Stimulated activated CD4-positive, alpha-beta T cell treated with anti-CD3 and anti-CD28 coated beads, Interleukin-4, amount 100 ng/mL, for 4 hours (primary cell): ENCODE measurements around the gene TPSB2.
"Not testable (repeated sequence)": the region's sequence is repeated elsewhere in the genome, so short reads cannot be mapped to it uniquely, and the experiment has no call there.

Experiments used
- DNase-seq, 2 experiments: peaks; one replicate each; pipeline ENCODE4 v3.0.0-alpha.2; 2020

TPSB2 gene

DNA sequence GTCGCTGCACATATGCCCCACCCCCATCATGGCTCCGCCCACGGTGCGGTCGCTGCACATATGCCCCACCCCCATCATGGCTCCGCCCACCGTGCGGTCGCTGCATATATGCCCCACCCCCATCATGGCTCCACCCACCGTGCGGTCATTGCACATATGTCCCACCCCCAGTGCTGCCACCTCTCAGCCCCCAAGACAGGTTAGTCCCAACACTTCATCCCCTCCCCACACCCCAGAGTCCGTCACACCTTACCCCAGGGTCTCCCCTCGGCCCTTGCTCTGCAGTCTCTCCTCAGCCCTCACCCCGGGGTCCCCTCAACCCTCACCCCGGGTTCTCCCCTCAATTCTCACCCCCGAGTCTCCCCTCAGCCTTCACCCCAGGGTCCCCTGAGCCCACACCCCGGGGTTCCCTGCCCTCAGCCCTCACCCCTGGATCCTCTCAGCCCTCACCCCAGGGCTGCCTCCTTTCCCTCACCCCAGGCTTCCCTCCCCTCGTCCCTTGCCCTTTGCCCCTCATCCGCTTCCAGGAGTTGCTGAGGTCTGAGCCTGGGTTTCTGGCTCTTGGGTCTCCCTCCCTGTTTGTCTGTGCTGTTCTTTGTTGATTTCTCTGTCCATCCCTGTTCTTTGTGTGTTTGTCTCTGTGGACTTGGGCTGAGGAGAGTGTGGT is 30.5 kb downstream of the TPSB2 start:
- DNase-seq = no peak

DNA sequence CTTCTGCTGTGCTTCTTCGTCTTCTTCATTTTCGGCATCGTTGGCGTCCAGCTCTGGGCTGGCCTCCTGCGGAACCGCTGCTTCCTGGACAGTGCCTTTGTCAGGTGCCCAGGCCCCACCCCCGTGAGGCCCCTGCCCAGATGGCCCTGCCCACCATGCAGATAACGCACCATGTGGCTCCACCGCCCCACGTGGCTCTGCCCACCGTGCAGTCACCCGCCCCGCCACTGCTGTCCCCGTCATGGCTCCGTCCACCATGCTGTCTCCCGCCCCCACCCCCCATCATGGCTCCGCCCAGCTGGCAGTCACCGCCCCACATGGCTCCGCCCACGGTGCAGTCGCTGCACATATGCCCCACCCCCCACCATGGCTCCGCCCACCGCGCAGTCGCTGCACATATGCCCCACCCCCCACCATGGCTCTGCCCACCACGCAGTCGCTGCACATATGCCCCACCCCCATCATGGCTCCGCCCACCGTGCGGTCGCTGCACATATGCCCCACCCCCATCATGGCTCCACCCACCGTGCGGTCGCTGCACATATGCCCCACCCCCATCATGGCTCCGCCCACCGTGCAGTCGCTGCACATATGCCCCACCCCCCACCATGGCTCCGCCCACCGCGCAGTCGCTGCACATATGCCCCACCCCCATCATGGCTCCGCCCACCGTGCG is 31.2 kb downstream of the TPSB2 start:
- not testable (repeated sequence) for DNase-seq

DNA sequence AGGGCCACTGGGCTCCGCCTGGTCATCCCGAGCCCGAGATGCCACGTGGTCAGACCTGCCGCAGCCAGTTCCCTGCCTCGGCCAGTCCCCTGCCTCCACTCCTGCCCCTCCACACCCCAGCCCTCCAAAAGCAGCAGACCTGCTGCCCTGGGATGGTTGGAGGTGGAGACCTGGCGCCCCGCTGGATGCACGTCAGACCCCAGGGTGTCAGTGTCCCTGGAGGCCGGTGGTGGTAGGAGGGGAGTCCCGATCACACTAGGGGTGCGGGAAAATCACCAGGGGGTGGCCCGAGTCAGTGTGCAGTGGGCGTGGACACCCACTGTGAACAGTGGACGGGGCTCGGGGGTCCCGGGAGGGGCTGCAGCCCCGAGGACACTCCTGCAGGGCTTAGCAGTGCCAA is 31.8 kb downstream of the TPSB2 start:
- DNase-seq = no peak

DNA sequence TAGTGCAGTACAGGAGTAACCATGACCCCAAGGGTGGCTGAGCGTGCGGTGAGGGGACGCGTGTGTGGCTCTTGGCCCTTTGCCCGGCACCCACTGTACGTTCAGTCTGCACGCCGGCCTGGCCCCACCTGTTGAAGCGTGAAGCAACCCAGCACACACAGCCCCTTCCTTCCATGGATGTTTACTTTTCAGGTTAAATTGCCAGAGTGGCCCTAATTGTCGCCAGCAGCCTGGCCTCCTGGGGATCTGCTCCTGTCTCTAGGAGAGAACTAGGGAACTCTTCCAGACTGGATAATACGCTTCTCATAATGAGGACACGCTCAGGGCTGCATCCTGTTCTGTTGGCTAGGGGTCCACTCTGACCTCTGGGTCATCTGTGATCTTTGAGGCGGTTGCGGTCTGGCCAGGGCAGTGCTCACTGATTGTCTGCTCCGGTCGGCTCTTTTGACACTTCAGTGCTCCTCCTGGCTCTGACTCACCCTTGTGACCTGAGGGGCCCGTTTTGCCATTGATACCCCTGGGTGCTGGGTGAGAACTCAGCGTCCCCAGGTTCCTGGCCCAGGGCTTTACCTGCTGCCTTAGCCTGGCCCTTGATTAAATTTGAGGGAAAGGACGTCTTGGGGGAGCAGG is 32.6 kb downstream of the TPSB2 start:
- DNase-seq = no peak

DNA sequence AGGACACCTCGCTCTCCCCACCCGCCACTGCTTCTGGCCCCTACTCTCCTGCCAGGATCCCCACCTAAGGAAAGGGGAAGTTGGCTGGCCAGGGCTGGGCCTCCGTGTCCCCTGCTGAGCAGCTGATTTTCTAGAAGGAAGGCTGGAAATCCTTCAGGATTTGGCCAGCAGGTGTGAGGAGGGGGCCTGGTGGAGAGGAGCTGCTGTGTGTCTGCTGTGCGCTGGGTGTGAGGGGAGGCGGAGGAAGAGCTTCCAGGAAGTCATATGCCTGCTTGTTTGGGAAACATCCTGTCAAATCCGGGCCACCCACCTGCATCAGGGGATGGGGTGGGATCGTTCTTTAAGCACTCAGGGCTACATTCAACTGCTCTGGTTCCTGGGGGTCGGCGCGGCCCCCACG is 33.5 kb downstream of the TPSB2 start:
- no peak for DNase-seq

DNA sequence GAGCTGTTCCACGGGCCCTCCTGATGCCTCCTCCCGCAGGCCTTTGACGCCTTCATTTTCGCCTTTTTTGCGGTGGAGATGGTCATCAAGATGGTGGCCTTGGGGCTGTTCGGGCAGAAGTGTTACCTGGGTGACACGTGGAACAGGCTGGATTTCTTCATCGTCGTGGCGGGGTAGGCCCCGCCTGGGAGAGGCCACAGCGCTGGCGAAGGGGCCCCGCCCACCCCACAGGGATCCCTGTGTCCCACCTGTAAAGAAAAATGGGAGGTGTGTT is 34.7 kb downstream of the TPSB2 start:
- no peak for DNase-seq

DNA sequence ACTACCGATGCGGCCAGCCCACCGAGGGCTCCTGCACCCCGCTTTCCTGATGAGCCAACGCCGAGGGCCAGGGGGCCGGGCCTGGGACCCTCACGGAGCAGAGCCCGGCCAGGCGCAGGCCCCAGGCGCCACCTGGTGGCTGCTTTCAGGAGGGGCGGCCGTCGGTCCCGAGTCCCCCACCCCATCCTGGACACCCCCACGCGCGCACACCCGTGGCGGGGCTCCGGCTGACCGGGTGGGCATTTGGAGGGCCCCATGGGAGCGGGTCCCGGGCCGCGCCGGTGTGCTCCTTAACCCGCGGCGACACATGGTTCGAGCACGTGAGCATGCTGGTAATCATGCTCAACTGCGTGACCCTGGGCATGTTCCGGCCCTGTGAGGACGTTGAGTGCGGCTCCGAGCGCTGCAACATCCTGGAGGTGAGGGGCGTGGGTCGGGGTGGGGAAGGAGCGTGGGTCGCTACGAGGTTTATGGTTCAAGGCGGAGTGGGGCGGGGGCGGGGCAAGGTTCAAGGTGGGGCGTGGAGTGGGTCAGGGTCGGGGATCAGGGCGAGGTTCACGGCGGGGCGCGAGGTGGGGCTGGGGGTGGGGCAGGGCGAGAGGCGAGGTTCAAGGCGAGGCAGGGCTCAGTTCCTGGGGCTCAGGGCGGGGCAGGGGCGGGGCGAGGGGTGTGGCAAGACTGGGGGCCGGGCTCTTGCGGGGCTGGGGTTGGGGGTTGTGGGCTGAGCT is 35.2 kb downstream of the TPSB2 start:
- DNase-seq = peak in 1 of 2 experiments; percentile 36

DNA sequence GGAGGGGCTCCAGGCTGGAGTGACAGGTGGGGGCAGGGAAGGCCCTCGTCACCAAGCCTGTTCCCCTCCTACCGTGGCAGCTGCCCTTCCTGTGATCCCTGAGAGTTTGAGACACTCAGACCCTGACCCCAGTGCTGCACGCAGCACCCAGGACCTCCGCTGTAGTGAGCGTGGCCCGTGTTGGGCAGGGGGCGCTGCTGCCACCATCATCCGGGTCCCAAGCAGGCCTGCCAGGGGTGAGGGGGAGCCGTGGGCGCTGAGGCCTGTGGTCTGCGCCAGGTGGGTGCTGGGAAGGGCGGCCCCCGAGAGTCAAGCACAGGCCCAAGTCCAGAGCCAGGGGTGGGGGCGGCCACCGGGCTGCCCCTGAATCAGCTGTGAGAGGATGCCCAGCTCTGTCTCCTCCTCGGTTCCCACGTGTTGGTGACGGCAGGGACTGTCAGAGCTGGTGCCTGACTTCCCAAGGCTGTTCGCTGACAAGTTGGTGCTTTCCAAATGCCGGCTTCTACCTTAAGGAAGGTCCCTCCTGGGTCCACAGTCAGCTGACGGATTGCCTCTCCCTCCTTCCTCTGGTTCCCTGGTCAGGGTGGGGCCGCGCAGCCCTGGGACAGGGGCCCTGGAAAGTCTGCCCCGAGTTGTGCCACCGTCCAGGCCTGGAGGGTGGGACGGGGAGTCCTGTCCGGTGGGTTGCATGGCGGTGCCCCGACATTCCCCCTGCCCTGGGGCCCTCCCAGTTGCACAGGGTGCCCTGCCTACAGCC is 36.0 kb downstream of the TPSB2 start:
- DNase-seq = no peak

DNA sequence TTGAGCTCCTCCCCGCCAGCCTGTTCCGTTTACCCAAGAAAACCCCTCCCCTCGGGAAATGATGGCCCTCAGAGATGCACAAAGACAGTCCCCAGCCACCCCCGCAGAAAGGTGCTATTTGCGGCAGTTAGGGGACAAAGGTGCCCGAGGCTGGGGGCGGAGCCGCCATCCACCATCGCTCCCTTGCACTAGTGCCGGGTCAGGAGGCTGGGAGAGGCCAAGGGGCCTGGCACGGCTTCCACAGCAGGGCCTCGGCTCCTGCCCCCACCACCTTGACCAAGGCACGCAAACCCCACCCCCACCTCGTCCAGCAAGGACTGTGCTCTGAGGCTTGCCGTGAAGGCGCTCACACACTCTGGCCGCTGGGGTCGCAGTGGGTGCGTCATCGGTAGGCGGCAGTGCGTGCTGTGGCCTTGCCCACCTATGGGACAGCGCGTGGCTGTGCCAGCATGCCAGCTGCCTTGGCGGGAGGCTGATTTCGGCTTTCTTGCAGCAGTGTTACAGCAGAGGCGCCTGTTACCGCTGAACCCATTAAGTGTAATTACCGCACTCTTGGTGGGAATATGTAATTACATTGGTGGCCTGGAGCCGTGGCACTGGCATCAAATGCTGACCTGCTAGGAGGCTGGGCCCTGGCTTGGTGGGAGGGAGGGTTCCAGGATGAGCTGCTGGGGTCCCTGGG is 36.7 kb downstream of the TPSB2 start:
- no peak for DNase-seq

DNA sequence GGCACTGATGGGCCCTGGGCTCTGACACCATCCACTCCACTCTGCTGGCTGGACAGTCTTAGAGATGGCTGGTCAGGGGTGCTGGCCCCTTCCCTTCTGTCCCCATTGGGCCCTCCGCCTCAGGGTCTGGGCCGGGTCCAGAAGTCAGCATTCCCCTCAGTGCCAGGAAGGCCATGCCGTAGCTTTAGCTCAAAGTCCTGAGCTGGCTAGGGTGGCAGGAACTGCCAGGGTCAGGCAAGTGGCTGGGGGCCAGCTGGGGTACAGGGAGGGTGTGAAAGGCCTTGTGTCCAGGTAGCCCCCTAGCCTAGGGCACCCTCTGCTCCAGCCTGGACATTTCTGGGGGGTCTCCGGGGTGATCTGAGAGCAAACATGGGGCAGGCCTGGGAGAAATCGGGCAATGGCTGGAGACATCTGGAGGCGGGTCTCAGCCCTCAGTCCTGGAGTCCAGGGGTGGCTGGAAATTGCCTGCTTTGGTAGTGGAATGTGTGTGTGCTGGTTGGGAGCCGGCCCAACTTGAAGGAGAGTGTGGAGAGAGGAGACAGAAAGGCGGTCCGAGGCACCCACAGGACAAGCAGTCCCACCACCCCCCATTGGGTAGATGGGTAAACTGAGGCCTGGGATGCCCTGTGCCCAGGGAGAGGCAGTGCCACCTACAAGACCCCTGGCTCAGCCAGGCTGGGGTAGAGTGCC is 37.5 kb downstream of the TPSB2 start:
- no peak for DNase-seq

DNA sequence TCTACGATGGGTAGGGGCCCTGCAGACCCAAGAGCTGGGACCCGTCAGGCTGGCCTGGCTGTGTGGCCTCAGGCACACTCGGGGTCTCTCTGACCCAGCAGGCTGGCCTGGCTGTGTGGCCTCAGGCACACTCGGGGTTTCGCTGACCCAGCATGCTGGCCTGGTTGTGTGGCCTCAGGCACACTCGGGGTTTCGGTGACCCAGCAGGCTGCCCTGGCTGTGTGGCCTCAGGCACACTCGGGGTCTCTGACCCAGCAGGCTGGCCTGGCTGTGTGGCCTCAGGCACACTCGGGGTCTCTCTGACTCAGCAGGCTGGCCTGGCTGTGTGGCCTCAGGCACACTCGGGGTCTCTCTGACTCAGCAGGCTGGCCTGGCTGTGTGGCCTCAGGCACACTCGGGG is 39.2 kb downstream of the TPSB2 start:
- DNase-seq = not testable (repeated sequence)

DNA sequence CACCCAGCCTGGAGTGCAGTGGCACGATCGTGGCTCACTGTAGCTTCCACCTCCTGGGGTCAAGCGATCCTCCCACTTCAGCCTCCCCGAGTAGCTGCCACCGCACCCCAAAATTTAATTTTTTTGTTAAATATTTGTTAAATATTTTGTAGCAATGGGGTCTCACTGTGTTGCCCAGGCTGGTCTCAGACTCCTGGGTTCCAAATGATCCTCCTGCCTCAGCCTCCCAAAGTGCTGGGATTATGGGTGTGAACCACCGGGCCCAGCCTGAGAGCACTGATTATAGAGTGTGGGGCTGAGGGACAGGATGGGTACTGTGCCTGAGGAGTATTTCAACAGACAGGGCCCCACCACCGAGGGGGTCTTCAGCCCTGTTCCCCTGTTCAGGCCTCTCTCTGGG is 40.5 kb downstream of the TPSB2 start:
- DNase-seq = no peak

DNA sequence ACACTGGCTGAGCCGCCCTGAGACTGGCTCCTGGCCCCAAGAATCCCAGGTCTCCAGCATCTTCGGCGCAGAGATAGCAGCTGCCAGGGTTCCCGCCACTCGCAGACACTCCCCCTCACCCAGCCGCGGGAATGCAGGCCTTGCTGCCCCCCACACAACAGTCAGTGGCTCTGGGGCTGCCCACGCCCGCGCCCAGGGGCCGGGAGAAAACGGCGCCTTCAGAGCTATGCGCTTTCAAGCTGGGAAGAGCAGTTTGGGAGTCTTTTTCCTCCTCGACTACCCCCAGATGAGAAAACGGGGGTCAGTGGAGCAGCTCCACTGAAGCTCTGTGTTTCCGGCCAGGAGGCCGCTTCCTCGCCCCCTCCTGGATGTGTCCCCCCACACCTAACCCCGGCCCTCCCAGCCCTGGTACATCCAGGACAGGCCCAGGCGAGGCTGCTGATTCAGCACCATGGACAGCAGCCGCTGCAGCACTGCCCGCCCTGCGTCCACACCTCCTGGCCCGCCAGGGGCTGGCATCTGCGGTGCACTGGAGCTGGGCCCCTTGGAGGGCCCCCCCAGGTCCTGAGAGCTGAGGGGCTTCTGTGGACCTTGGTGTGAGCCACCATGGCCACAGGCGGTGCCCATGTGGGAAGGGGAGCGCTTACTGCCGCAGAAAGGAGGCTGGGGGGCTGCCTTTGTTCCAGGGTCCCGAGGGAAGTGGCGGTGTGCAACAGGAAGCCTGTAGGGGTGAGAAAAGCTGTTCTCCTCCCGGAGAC is 41.4 kb downstream of the TPSB2 start:
- DNase-seq = peak in 1 of 2 experiments; percentile 45

DNA sequence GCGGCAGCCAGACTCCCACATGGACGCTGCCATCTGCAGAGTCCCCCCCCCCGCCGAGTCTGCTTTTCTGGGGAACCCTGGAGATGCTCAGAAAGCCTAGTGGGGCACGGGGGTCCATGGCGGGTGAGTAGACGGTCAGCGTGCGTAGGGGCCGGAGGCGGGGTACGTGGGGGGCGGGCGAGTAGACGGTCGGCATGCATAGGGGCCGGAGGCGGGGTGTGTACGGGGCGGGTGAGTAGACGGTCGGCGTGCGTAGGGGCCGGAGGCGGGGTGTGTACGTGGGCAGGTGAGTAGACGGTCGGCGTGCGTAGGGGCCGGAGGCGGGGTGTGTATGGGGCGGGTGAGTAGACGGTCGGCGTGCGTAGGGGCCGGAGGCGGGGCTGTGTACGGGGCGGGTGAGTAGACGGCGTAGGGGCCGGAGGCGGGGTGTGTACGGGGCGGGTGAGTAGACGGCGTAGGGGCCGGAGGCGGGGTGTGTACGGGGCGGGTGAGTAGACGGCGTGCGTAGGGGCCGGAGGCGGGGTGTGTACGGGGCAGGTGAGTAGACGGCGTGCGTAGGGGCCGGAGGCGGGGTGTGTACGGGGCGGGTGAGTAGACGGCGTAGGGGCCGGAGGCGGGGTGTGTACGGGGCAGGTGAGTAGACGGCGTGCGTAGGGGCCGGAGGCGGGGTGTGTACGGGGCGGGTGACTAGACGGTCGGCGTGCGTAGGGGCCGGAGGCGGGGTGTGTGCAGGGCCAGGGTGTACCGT is 44.4 kb downstream of the TPSB2 start:
- DNase-seq = not testable (repeated sequence)

DNA sequence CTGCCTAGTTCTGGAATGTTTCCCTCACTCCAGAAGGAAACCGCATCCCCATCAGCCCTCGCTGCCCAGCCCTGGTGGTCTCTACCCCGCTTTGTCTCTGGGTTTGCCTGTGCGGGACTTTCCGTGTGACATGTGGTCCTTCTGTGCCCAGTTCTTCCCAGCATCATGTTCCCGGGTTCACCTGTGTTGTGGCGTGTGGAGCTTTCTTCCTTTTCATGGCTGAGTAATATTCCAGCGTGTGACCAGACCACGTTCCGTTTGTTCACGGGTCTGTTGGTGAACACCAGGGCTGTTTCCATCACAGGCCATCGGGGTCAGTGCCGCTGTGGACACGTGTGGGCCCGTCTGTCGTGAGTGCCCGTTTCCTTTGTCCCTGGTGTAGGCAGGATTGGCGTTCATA is 45.0 kb downstream of the TPSB2 start:
- DNase-seq = no peak

DNA sequence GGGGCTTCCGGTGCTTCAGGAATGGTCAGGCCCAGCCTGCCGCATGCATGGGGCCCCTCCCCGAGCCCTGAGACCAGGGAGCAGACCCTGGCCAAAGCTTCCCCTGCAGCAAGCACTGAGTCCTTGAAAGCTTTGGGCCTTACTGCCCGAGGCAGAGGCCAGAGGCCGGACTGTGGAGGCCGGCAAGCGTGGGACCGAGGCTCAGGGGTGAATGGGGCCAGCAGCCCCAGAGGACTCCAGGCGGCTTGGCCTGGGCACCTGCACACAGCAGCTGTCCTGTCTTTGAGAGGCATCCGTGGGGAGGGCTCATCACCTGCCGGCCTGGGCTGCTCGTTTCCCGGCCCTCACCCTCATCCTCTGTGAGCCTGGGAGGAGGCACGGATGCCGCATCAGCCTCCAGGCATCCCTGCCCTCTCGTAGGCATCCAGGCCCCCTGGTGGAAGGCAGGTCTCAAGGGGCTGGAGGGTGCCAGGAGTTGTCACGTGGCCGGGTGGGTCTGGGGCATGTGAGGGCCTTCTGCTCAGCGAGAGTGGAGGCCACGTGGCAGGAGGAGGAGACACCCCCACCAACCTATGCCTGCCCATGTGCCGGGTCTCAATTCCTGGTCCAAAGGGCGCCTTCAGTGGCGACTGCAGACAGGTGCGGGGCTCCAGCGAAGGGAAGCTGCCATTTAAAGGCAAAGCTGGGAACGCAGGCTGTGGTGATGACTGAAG is 45.7 kb downstream of the TPSB2 start:
- DNase-seq = no peak

DNA sequence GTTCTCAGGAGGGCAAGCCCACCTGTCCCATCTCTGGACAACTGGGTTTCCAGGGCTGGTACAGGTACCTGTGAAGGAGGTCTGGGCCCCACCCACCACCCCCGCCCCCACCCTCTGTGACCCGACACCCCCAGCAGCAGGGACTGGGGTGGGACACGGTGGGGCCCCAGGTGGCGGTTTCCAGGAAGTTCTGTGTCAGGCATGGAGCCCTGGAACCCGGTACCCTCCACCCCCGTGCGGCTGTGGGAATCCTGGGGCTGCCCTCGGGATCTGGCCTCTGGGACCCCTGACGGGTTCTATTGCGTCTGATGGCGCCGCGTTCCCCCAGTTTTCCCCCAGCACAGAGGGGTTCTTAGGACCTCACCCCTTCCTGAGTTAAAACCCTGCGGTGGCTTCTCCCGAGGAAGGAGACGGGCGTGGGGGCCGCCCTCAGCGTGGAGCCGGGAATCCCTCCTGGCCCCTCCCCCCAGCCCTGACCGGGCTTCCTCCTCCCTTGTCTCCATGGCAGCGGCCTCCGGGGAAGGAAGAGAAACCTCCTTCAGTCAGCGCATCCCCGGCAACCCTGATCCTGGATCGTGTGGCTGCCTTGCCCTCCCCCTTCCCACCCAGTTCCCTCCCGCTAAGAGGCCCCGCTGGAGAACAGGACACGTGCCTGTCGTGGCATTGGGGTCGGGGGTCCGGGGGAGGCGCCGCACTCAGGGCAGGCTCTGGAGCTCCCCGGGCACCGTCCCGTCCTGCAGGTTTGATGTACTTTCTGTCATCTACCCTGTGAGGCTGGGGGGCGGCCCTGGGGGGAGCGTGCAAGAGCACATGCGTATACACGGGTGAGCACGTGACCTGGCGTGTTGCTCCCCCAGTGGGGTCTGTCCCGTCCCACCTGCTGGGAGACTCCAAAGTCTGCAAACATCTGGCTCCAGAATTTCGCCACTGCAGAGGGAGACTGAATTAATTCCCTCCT is 46.8 kb downstream of the TPSB2 start:
- no peak for DNase-seq

DNA sequence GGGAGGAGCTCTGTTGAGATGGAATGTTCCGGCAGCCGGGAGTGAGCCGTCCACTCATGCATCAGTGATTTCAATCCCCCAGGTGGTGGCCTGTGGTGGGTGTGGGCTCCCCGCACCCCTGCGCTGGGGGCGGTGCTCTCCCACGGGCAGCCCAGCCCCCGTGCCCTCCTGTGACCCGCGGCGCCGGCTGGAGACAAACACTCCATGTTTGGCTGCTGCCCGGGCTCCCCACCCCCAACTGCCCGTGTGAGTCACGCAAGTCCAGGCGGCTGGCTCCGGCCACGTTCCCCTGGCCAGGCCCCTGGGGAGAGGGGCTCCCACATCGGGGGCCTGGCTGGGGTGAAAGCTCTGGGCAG is 47.7 kb downstream of the TPSB2 start:
- no peak for DNase-seq
